Trophoblast cell (in vitro differentiated cells and primary cell): Measurements from ENCODE around the gene TIMM22.

Experiments used
- DNase-seq, 2 donors: peaks; one replicate each; pipeline ENCODE4 v3.0.0-alpha.2; 2016
- H2AFZ ChIP-seq: 2 replicates; pipeline ENCODE4 v1.6.1; 2013; ENCODE audit warnings: low read length, moderate library complexity, mild to moderate bottlenecking; ENCODE audit not compliant: insufficient read depth, poor library complexity
- H2AK5ac ChIP-seq: 2 replicates; pipeline ENCODE4 v1.6.1; 2013; ENCODE audit warnings: mild to moderate bottlenecking, low read length
- H2BK120ac ChIP-seq: 2 replicates; pipeline ENCODE4 v1.6.1; 2013; ENCODE audit warnings: low read length, mild to moderate bottlenecking, moderate library complexity; ENCODE audit not compliant: insufficient read depth, poor library complexity
- H2BK12ac ChIP-seq: 2 replicates; pipeline ENCODE4 v1.6.1; 2013; ENCODE audit warnings: mild to moderate bottlenecking, low read length, moderate library complexity
- H2BK5ac ChIP-seq: 2 replicates; pipeline ENCODE4 v1.6.1; 2013; ENCODE audit warnings: low read length, low read depth, moderate library complexity, mild to moderate bottlenecking; ENCODE audit not compliant: poor library complexity
- H3K14ac ChIP-seq: 2 replicates; pipeline ENCODE4 v1.6.1; 2013; ENCODE audit warnings: mild to moderate bottlenecking, low read length
- H3K18ac ChIP-seq: 2 replicates; pipeline ENCODE4 v1.6.1; 2013; ENCODE audit warnings: mild to moderate bottlenecking, low read length
- H3K23ac ChIP-seq: 2 replicates; pipeline ENCODE4 v1.6.1; 2013; ENCODE audit warnings: low read length
- H3K27ac ChIP-seq: 2 replicates; pipeline ENCODE4 v1.5.1; 2013; ENCODE audit warnings: low read depth, mild to moderate bottlenecking, inconsistent platforms, low read length, moderate library complexity
- H3K27me3 ChIP-seq: 2 replicates; pipeline ENCODE4 v1.6.1; 2013; ENCODE audit warnings: inconsistent platforms, mild to moderate bottlenecking, low read length, moderate library complexity; ENCODE audit not compliant: insufficient read depth
- H3K36me3 ChIP-seq, 2 experiments: 1 replicate in 1 of 2; 2 replicates in 1 of 2; pipeline ENCODE4 v1.6.1; 2013; ENCODE audit warnings: low read length in 2 of 2, mild to moderate bottlenecking in 2 of 2, moderate library complexity in 1 of 2; ENCODE audit not compliant: insufficient read depth in 2 of 2, control insufficient read depth in 1 of 2
- H3K4ac ChIP-seq: 2 replicates; pipeline ENCODE4 v1.6.1; 2013; ENCODE audit warnings: low read depth, mild to moderate bottlenecking, low read length, moderate library complexity
- H3K4me1 ChIP-seq, 2 experiments: 1 replicate in 1 of 2; 2 replicates in 1 of 2; pipeline ENCODE4 v1.6.1; 2013; ENCODE audit warnings: low read length in 2 of 2, mild to moderate bottlenecking in 2 of 2, moderate library complexity in 1 of 2; ENCODE audit not compliant: insufficient read depth in 2 of 2, control insufficient read depth in 1 of 2
- H3K4me2 ChIP-seq: 2 replicates; pipeline ENCODE4 v1.6.1; 2013; ENCODE audit warnings: inconsistent platforms, mild to moderate bottlenecking, low read length, moderate library complexity
- H3K4me3 ChIP-seq: 2 replicates; pipeline ENCODE4 v1.5.1; 2013; ENCODE audit warnings: mild to moderate bottlenecking, low read depth, low read length, inconsistent platforms
- H3K79me1 ChIP-seq: one replicate; pipeline ENCODE4 v1.6.1; 2013; ENCODE audit warnings: low read length
- H3K79me2 ChIP-seq: 2 replicates; pipeline ENCODE4 v1.6.1; 2013; ENCODE audit warnings: low read length, mild to moderate bottlenecking; ENCODE audit not compliant: control insufficient read depth, insufficient read depth, poor library complexity
- H3K9ac ChIP-seq: 2 replicates; pipeline ENCODE4 v1.6.1; 2013; ENCODE audit warnings: mild to moderate bottlenecking, low read length
- H3K9me3 ChIP-seq: 2 replicates; pipeline ENCODE4 v1.6.1; 2013; ENCODE audit warnings: low read depth, mild to moderate bottlenecking, control low read depth, inconsistent platforms, low read length; ENCODE audit not compliant: insufficient read depth
- H4K12ac ChIP-seq: 2 replicates; pipeline ENCODE4 v1.6.1; 2013; ENCODE audit warnings: low read depth, mild to moderate bottlenecking, low read length, moderate library complexity
- H4K8ac ChIP-seq: 2 replicates; pipeline ENCODE4 v1.6.1; 2013; ENCODE audit warnings: low read depth, mild to moderate bottlenecking, low read length, moderate library complexity
- H4K91ac ChIP-seq: one replicate; pipeline ENCODE4 v1.6.1; 2013; ENCODE audit warnings: low read depth, mild to moderate bottlenecking, low read length, moderate library complexity
- WGBS: extraction: QIAGEN DNeasy Blood & Tissue Kit; methylation state at CpG from one replicate; pipeline ENCODE4 v1.1.7; 2013; ENCODE audit warnings: missing lambda C conversion rate; ENCODE audit not compliant: insufficient read length, insufficient coverage; ENCODE audit errors: extremely low coverage; 5-methylcytosine and 5-hydroxymethylcytosine counted together

TIMM22 gene

DNA sequence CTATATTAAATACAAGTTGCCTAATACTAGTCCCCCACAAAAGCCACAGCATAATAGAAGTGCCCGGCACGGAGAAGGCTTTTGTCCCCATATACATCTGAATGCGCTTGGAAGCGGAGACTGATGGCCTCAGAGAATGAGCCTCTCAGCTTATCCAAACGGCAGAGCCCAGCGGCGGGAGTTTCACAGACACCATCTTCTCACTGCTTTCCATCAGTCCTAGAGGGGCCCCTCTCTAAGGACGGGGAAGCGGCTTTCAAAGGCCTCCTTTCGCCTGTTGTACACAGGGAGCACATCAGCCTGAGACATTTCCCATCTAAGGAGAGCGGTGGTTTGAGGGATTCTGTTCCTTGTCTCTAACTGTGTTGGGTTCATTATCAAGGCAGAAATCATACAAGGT lies 34.3 kb upstream of the TIMM22 start:
- Histone ChIP-seq H2AK5ac (no peak overlapping the region), H4K12ac (no peak overlapping the region), H3K36me3 (peaks cover 0 to 2% of the 10 kb centered on the region in 2 experiments), H2BK120ac (no peak overlapping the region), H3K9ac (no peak overlapping the region), H2BK5ac (no peak overlapping the region), H3K4me1 (peaks cover 10 to 16% of the 10 kb centered on the region in 2 experiments), H3K79me1 (no peaks in the 10 kb centered on the region), H3K9me3 (no peaks in the 10 kb centered on the region), H2BK12ac (no peak overlapping the region), H3K27me3 (no peaks in the 10 kb centered on the region), H3K27ac (no peak overlapping the region), H4K91ac (no peak overlapping the region), H3K4me2 (no peak overlapping the region), H2AFZ (no peak overlapping the region), H3K23ac (no peak overlapping the region), H4K8ac (no peak overlapping the region), H3K4ac (peak overlapping the region; percentile 24), H3K18ac (no peak overlapping the region), H3K4me3 (no peak overlapping the region), H3K14ac (no peak overlapping the region), H3K79me2 (peaks cover 18% of the 10 kb centered on the region)
- no peak for DNase-seq
- WGBS, result no CpG with 5 or more reads among the region's 11 CpGs

DNA sequence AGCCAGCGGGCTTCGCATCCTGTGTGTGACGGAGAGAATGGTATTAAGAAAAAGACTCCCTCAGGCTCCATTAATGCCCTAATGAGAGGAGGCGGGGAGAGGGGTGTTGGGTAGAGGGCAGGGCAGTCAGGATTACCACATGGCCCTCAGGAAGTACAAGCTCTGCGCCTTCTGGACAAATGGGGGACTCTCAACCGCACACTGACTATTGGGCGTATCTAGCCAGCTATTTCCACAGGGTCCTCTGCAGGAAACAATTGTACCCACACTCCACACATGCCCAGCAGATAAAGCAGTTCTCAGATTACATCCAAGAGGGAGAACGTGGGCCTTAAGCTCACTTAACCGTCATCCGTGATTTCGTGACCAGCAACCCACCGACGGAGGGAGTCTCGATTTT lies 32.1 kb upstream of the TIMM22 start:
- no peaks in the 10 kb centered on the region for H3K79me1 ChIP-seq
- H3K9ac ChIP-seq, result no peak overlapping the region
- H3K27ac ChIP-seq, result no peak overlapping the region
- no peak overlapping the region for H4K91ac ChIP-seq
- H3K27me3 ChIP-seq, result no peaks in the 10 kb centered on the region
- no peak overlapping the region for H3K23ac ChIP-seq
- H2AFZ ChIP-seq, result no peak overlapping the region
- peak overlapping the region; percentile 90 for H3K4ac ChIP-seq
- no peak overlapping the region for H3K4me2 ChIP-seq
- H4K8ac ChIP-seq, result no peak overlapping the region
- H3K4me3 ChIP-seq, result no peak overlapping the region
- H3K79me2 ChIP-seq, result peaks cover 18% of the 10 kb centered on the region
- no peak overlapping the region for H2BK120ac ChIP-seq
- no peaks in the 10 kb centered on the region for H3K36me3 ChIP-seq
- H2AK5ac ChIP-seq, result no peak overlapping the region
- H4K12ac ChIP-seq, result no peak overlapping the region
- no peak overlapping the region for H3K14ac ChIP-seq
- no peak overlapping the region for H2BK5ac ChIP-seq
- H3K9me3 ChIP-seq, result no peaks in the 10 kb centered on the region
- H2BK12ac ChIP-seq, result no peak overlapping the region
- no CpG with 5 or more reads among the region's 14 CpGs for WGBS
- DNase-seq, result no peak
- H3K4me1 ChIP-seq, result peaks cover 4 to 5% of the 10 kb centered on the region in 2 experiments
- no peak overlapping the region for H3K18ac ChIP-seq

DNA sequence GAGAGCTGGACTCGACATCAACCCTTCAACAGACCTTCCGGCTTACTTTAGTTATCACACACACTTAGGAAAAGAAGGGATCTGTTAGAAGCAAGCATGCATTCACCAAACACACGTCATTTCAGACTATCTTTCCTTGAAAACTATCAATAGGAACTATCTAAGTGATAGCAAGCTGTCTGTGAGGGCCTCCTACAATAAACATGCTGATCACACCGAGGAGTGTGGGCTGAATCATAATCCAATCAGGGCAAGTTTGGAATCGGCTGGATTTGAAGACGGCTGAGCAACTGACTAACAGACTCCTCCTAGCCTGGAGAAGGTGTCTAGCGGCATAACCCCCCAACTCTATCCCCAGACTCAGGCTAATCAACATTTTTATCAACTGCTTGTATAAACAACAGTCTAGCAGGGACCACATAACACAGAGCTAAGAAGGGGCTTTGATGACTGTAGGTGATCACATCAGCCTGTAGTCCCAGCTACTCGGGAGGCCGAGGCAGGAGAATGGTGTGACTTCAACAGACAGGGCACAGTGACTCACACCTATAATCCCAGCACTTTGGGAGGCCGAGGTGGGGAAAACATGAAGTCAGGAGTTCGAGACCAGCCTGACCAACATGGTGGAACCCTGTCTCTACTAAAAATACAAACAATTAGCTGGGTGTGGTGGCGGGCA lies 31.5 kb upstream of the TIMM22 start:
- H3K27ac ChIP-seq, result no peak overlapping the region
- H2BK120ac ChIP-seq, result no peak overlapping the region
- no peak overlapping the region for H2AFZ ChIP-seq
- H4K91ac ChIP-seq, result no peak overlapping the region
- H4K12ac ChIP-seq, result no peak overlapping the region
- no peak for DNase-seq
- H3K4me1 ChIP-seq, result peaks cover 4 to 8% of the 10 kb centered on the region in 2 experiments
- H3K79me2 ChIP-seq, result peaks cover 16% of the 10 kb centered on the region
- no peak overlapping the region for H3K14ac ChIP-seq
- H2BK5ac ChIP-seq, result no peak overlapping the region
- no peak overlapping the region for H3K4me3 ChIP-seq
- no CpG with 5 or more reads among the region's 12 CpGs for WGBS
- no peak overlapping the region for H3K18ac ChIP-seq
- no peaks in the 10 kb centered on the region for H3K79me1 ChIP-seq
- H3K4ac ChIP-seq, result peak overlapping the region; percentile 22
- no peak overlapping the region for H2BK12ac ChIP-seq
- H3K36me3 ChIP-seq, result peaks cover 0 to under 1% of the 10 kb centered on the region in 2 experiments
- no peaks in the 10 kb centered on the region for H3K27me3 ChIP-seq
- no peak overlapping the region for H2AK5ac ChIP-seq
- H3K9ac ChIP-seq, result no peak overlapping the region
- H4K8ac ChIP-seq, result no peak overlapping the region
- no peak overlapping the region for H3K23ac ChIP-seq
- no peaks in the 10 kb centered on the region for H3K9me3 ChIP-seq
- H3K4me2 ChIP-seq, result no peak overlapping the region

DNA sequence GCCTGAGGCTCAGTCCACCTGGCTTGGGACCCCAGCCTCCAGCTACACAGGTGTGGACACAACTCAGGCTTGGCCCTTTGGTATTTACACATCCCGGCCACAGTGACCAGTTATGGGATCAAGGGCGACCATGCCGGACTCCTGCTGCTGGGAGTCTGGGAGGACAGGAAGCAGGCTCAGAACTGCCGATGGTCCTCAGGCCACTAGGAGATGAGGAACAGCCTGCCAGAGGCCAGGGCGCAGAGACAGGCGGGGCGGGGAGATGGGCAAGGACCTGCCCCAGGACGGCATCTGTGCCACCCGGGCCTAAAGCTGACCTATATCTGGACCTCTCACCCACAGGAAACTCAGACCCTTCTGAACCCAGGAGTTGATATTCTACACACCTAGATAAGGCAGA lies 29.8 kb upstream of the TIMM22 start:
- peaks cover 4 to 8% of the 10 kb centered on the region in 2 experiments for H3K4me1 ChIP-seq
- H2BK5ac ChIP-seq, result no peak overlapping the region
- no peak overlapping the region for H2BK120ac ChIP-seq
- no peak overlapping the region for H2AK5ac ChIP-seq
- peak overlapping the region; percentile 38 for H3K18ac ChIP-seq
- H3K4me3 ChIP-seq, result no peak overlapping the region
- no peak overlapping the region for H3K4me2 ChIP-seq
- H4K8ac ChIP-seq, result no peak overlapping the region
- H3K4ac ChIP-seq, result peak overlapping the region; percentile 75
- H3K27me3 ChIP-seq, result no peaks in the 10 kb centered on the region
- no peak overlapping the region for H3K9ac ChIP-seq
- DNase-seq, result no peak
- no peak overlapping the region for H3K27ac ChIP-seq
- no peaks in the 10 kb centered on the region for H3K79me1 ChIP-seq
- no peak overlapping the region for H2AFZ ChIP-seq
- peaks cover 19% of the 10 kb centered on the region for H3K79me2 ChIP-seq
- no peak overlapping the region for H3K14ac ChIP-seq
- no peak overlapping the region for H4K12ac ChIP-seq
- H4K91ac ChIP-seq, result no peak overlapping the region
- no CpG with 5 or more reads among the region's 9 CpGs for WGBS
- H3K36me3 ChIP-seq, result peaks cover 0 to 2% of the 10 kb centered on the region in 2 experiments
- H2BK12ac ChIP-seq, result no peak overlapping the region
- no peak overlapping the region for H3K23ac ChIP-seq
- no peaks in the 10 kb centered on the region for H3K9me3 ChIP-seq
